ENCODE measurements around the gene CACNA2D1. TPM values are rescaled to one million over a fixed set of nuclear protein-coding genes. Genes with fewer than 3 reads are reported as not detected.

The CACNA2D1 gene
- total RNA-seq, 1 donor from 2014 or later = 32.9 TPM

DNA sequence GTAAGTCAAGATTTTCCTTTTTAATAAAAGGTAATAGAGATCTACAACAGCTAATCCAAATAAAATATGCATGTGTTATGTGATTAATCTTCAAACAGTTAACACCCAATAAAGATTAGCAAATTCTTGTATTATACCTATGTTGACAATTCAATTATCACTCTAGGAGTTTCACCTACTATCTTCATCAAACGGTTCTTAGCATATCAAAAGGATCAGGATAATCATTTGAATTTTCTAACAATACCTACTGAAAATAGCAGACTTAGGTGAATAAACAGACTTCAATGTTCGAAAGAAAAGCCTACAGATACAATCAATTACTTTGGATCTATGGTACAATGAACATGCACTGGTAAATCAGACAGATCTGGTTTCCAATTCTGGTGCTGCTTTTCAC, 268.3 kb downstream of the CACNA2D1 start:
- no peak overlapping the region for H3K4me3 Mint-ChIP-seq (ENCODE audit: unreplicated experiment)
- H3K9me3 Mint-ChIP-seq (ENCODE audit: low read depth) = no peaks in the 10 kb centered on the region
- H3K4me1 Mint-ChIP-seq (ENCODE audit: low read depth) = no peaks in the 10 kb centered on the region
- DNase-seq (ENCODE audit: low spot score) = no peak
- no peak overlapping the region for H3K27ac Mint-ChIP-seq (ENCODE audit: unreplicated experiment)
- no peaks in the 10 kb centered on the region for H3K27me3 Mint-ChIP-seq (ENCODE audit: low read depth)
- H3K36me3 Mint-ChIP-seq (ENCODE audit: low read depth) = no peaks in the 10 kb centered on the region
- TF ChIP-seq CTCF (IDR thresholded peaks at IDR 0.05) = no peak

DNA sequence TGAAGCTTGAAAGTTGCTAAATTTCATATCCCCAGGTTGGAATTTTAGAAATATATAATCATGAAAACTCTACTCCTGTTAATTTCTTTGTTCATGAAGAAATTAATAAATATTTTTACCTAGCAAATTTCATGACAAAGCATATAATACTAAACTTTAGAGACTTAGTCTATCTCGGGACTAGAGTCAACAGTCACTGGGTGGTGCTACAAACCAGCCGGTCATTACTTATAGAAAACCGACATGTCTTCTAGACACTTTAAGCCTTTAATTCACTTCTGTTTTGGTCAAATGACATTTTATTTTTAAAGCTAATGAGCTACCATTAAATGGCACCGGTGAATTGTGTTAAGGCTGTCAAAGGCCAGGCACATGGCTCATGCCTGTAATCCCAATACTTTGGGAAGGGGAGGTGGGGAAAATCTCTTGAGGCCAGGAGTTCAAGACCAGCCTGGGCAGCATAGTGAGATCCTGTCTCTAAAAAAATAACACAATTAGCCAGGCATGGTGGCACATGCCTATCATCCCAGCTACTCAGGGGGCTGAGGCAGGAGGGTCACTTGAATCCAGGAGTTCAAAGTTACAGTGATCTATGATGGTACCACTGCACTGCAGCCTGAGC, 270.1 kb downstream of the CACNA2D1 start:
- H3K4me1 Mint-ChIP-seq (ENCODE audit: low read depth) = no peaks in the 10 kb centered on the region
- no peak for DNase-seq (ENCODE audit: low spot score)
- H3K27ac Mint-ChIP-seq (ENCODE audit: unreplicated experiment) = no peak overlapping the region
- no peaks in the 10 kb centered on the region for H3K27me3 Mint-ChIP-seq (ENCODE audit: low read depth)
- TF ChIP-seq CTCF (IDR thresholded peaks at IDR 0.05) = peak; percentile 15
- no peak overlapping the region for H3K4me3 Mint-ChIP-seq (ENCODE audit: unreplicated experiment)
- H3K9me3 Mint-ChIP-seq (ENCODE audit: low read depth) = no peaks in the 10 kb centered on the region
- H3K36me3 Mint-ChIP-seq (ENCODE audit: low read depth) = no peaks in the 10 kb centered on the region

DNA sequence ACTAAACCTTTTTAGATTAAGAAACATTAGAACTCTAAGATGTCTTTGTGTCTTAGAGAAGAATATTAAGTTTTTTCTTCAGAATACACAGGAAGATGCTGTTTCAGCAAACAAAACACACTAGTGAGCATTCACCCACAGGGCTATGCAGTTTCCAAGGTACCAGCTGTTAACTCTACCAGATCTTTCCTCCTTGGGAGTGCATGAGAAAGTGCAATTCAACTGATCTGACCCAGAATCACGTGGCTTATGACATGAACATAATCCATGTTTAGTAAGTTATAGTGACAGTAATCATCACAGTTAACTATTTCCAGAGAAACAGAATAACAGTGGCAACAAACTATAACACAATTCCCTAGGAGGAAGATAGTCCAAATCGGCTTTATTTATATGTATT, 270.7 kb downstream of the CACNA2D1 start:
- Mint-ChIP-seq H3K27me3 (ENCODE audit: low read depth) (no peaks in the 10 kb centered on the region), H3K9me3 (ENCODE audit: low read depth) (no peaks in the 10 kb centered on the region), H3K4me1 (ENCODE audit: low read depth) (no peaks in the 10 kb centered on the region), H3K27ac (ENCODE audit: unreplicated experiment) (no peak overlapping the region), H3K36me3 (ENCODE audit: low read depth) (no peaks in the 10 kb centered on the region), H3K4me3 (ENCODE audit: unreplicated experiment) (no peak overlapping the region)
- no peak for DNase-seq (ENCODE audit: low spot score)
- TF ChIP-seq CTCF (IDR thresholded peaks at IDR 0.05) = no peak

- H3K36me3 Mint-ChIP-seq (ENCODE audit: low read depth) = no peaks in the 10 kb centered on the region
Observed at GRCh38 chr7:82172017-82172416, 271.6 kb downstream of the CACNA2D1 start.

DNA sequence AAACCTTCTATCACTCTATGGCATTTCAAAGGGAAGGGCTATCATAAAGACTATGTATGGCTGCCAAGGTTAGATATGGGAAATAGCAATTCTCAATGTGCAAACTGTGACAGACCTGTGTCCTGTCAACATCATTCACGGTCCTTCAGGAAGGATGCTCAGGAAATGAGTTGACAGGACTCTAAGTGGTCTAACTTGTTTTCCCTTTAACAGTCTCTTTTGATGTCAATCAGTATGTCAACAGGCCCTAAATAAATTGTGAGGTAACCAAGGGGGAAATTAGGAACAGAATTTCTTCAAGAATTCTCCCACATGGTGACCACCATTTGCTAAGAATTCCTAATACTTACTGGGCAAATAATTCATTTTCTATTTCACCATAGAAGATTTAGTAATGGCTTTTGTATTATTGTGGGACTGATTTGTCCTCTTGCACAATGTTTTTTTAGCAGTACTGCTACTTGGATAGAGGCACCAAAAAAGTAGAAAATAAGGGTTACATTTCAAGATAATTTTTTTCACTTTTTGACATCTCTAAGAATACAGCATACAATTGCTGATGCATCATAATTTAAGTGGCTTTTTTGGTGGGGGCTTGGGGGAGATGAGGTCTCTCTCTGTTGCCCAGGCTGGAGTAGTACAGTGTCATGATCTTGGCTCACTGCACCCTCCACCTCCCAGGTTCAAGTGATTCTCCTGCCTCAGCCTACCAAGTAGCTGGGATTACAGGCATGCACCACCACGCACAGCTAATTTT, 275.8 kb downstream of the CACNA2D1 start:
- Mint-ChIP-seq H3K36me3 (ENCODE audit: low read depth) (no peaks in the 10 kb centered on the region), H3K4me1 (ENCODE audit: low read depth) (peaks cover 11% of the 10 kb centered on the region), H3K27me3 (ENCODE audit: low read depth) (no peaks in the 10 kb centered on the region), H3K27ac (ENCODE audit: unreplicated experiment) (no peak overlapping the region), H3K9me3 (ENCODE audit: low read depth) (no peaks in the 10 kb centered on the region), H3K4me3 (ENCODE audit: unreplicated experiment) (no peak overlapping the region)
- no peak for DNase-seq (ENCODE audit: low spot score)
- TF ChIP-seq CTCF (IDR thresholded peaks at IDR 0.05) = no peak

More at GRCh38 chr7:82172017-82172416, 271.6 kb downstream of the CACNA2D1 start:
- Mint-ChIP-seq H3K9me3 (ENCODE audit: low read depth) (no peaks in the 10 kb centered on the region), H3K27me3 (ENCODE audit: low read depth) (no peaks in the 10 kb centered on the region), H3K27ac (ENCODE audit: unreplicated experiment) (no peak overlapping the region), H3K4me1 (ENCODE audit: low read depth) (no peaks in the 10 kb centered on the region), H3K4me3 (ENCODE audit: unreplicated experiment) (no peak overlapping the region)
- TF ChIP-seq CTCF (IDR thresholded peaks at IDR 0.05) = peak; percentile 54
- DNase-seq (ENCODE audit: low spot score) = no peak
